HCT116 (cell line): Measurements from ENCODE around the gene CBFA2T2. TPM values are rescaled to one million over a fixed set of nuclear protein-coding genes. Genes with fewer than 3 reads are reported as not detected.

Experiments used
- ATAC-seq: fragments of 200-7000 bp; cut with Tn5 transposase; 2 replicates; pipeline ENCODE4 v1.9.1; 2020; ENCODE audit warnings: mild to moderate bottlenecking, moderate library complexity
- BruUV-seq: library from RNA; stranded (reverse); fragments of 400-500 nt; replicated peaks from 2 replicates; lab custom pipeline; 2021; lab: Mats Ljungman, UMichigan
- CTCF ChIA-PET: fragments of 300-600 bp; sonication (Branson Sonifier 250); formaldehyde crosslinking; loops from one replicate; lab custom pipeline; 2021; ENCODE audit warnings: antibody characterized with exemption; lab: Charles Lee
- POLR2A ChIA-PET: fragments of 300-600, 350-600 bp; sonication (Branson Sonifier 250); formaldehyde crosslinking; loops from one replicate; lab custom pipeline; 2021; ENCODE audit warnings: antibody characterized with exemption; lab: Charles Lee
- RAD21 ChIA-PET, 2 experiments: fragments of 300-600 bp; sonication (Branson Sonifier 250); formaldehyde crosslinking; loops; one replicate each; lab custom pipeline; 2023; ENCODE audit warnings: low total read pairs in 2 of 2; ENCODE audit not compliant: uncharacterized antibody in 2 of 2, unreplicated experiment in 2 of 2, low non-redundant PET in 1 of 2; lab: Charles Lee
- DNase-seq: peaks from one replicate; pipeline ENCODE4 v3.0.0-alpha.2; 2010; ENCODE audit warnings: low read depth, low spot score
- H2AFZ ChIP-seq: fragments of 200-600 bp; shearing (Covaris generic), sonication (generic); 2 replicates; pipeline ENCODE4 v1.6.1; 2017; ENCODE audit warnings: low read depth, mixed run types, mixed read lengths, antibody characterized with exemption, low read length; ENCODE audit not compliant: poor library complexity, severe bottlenecking
- H3K27ac ChIP-seq: 2 replicates; pipeline ENCODE4 v1.5.1; 2012; ENCODE audit warnings: low read depth, low read length
- H3K27me3 ChIP-seq: fragments of 200-600 bp; sonication (generic); 2 replicates; pipeline ENCODE4 v1.6.1; 2016; ENCODE audit warnings: mixed run types, low read length, mixed read lengths; ENCODE audit not compliant: insufficient read depth
- H3K36me3 ChIP-seq, 2 experiments: fragments of 200-500 bp in 1 of 2; fragments of 200-600 bp in 1 of 2; sonication (Bioruptor generic) in 1 of 2; sonication (generic) in 1 of 2; 2 replicates each; pipeline versions ENCODE4 v1.5.1 to v1.6.1; 2014 to 2016; ENCODE audit warnings: low read length in 2 of 2, inconsistent platforms in 1 of 2, mixed read lengths in 1 of 2, mixed run types in 1 of 2; ENCODE audit not compliant: insufficient read depth in 2 of 2, control insufficient read depth in 1 of 2
- H3K4me1 ChIP-seq, 2 experiments: fragments of 200-600 bp in 1 of 2; sonication (generic) in 1 of 2; 2 replicates each; pipeline versions ENCODE4 v1.5.1 to v1.6.1; 2012 to 2017; ENCODE audit warnings: low read length in 2 of 2, inconsistent platforms in 1 of 2, mild to moderate bottlenecking in 1 of 2, mixed read lengths in 1 of 2, mixed run types in 1 of 2, moderate library complexity in 1 of 2; ENCODE audit not compliant: insufficient read depth in 2 of 2, control insufficient read depth in 1 of 2
- H3K4me2 ChIP-seq: fragments of 200-600 bp; sonication (generic); 2 replicates; pipeline ENCODE4 v1.6.1; 2017; ENCODE audit warnings: mixed run types, low read length, mixed read lengths
- H3K4me3 ChIP-seq, 2 experiments: fragments of 200-600 bp in 1 of 2; sonication (generic) in 1 of 2; replicated peaks in 1 of 2; 2 replicates each; pipeline ENCODE4 v1.5.1; 2011 to 2016; ENCODE audit warnings: low read length in 2 of 2, control low read depth in 1 of 2, low read depth in 1 of 2, mild to moderate bottlenecking in 1 of 2, mixed read lengths in 1 of 2, mixed run types in 1 of 2
- H3K79me2 ChIP-seq: fragments of 200-600 bp; sonication (generic); 2 replicates; pipeline ENCODE4 v1.6.1; 2017; ENCODE audit warnings: mild to moderate bottlenecking, mixed run types, low read length, moderate library complexity, mixed read lengths; ENCODE audit not compliant: insufficient read depth
- H3K9ac ChIP-seq: fragments of 200-600 bp; sonication (generic); 2 replicates; pipeline ENCODE4 v1.6.1; 2016; ENCODE audit warnings: low read length, mixed read lengths
- H3K9me2 ChIP-seq: fragments of 200-600 bp; sonication (generic), shearing (Covaris generic); 2 replicates; pipeline ENCODE4 v1.6.1; 2017; ENCODE audit warnings: mixed run types, mild to moderate bottlenecking, moderate library complexity; ENCODE audit not compliant: insufficient read depth
- H3K9me3 ChIP-seq, 2 experiments: fragments of 200-500 bp in 1 of 2; fragments of 200-600 bp in 1 of 2; sonication (Bioruptor generic) in 1 of 2; sonication (generic) in 1 of 2; 2 replicates each; pipeline ENCODE4 v1.6.1; 2014 to 2017; ENCODE audit warnings: low read length in 2 of 2, mixed read lengths in 2 of 2, inconsistent platforms in 1 of 2, low read depth in 1 of 2, mild to moderate bottlenecking in 1 of 2, mixed run types in 1 of 2, moderate library complexity in 1 of 2; ENCODE audit not compliant: control insufficient read depth in 1 of 2, insufficient read depth in 1 of 2
- H4K20me1 ChIP-seq: fragments of 200-600 bp; sonication (generic), shearing (Covaris generic); 2 replicates; pipeline ENCODE4 v1.6.1; 2017; ENCODE audit warnings: mixed run types, mild to moderate bottlenecking, moderate library complexity; ENCODE audit not compliant: insufficient read depth
- ATF3 ChIP-seq: IDR thresholded peaks from 2 replicates; pipeline ENCODE4 v1.6.1; 2012
- CBX3 ChIP-seq: IDR thresholded peaks from 2 replicates; pipeline ENCODE4 v1.6.1; 2012; ENCODE audit warnings: low read depth
- CEBPB ChIP-seq: IDR thresholded peaks from 2 replicates; pipeline ENCODE4 v1.6.1; 2012; ENCODE audit warnings: low read depth
- ELF1 ChIP-seq: IDR thresholded peaks from 2 replicates; pipeline ENCODE4 v1.6.1; 2012; ENCODE audit warnings: low read depth, borderline replicate concordance
- EZH2 ChIP-seq: fragments of 200-600 bp; sonication (generic); IDR thresholded peaks from 2 replicates; pipeline ENCODE4 v1.6.1; 2017; ENCODE audit warnings: antibody characterized with exemption, mixed run types
- EZH2phosphoT487 ChIP-seq: fragments of 200-600 bp; IDR thresholded peaks from 2 replicates; pipeline ENCODE4 v1.6.1; 2018; ENCODE audit warnings: antibody characterized with exemption, borderline replicate concordance
- FOSL1 ChIP-seq: IDR thresholded peaks from 2 replicates; pipeline ENCODE4 v1.6.1; 2012; ENCODE audit warnings: low read depth
- JUND ChIP-seq: IDR thresholded peaks from 2 replicates; pipeline ENCODE4 v1.6.1; 2012
- MAX ChIP-seq: IDR thresholded peaks from 2 replicates; pipeline ENCODE4 v1.6.1; 2012
- POLR2A ChIP-seq: IDR thresholded peaks from 2 replicates; pipeline ENCODE4 v1.7.0; 2011; ENCODE audit warnings: borderline replicate concordance; ENCODE audit not compliant: insufficient read depth, insufficient read length; ENCODE audit errors: extremely low read depth
- POLR2AphosphoS5 ChIP-seq: IDR thresholded peaks from 2 replicates; pipeline ENCODE4 v1.6.1; 2011; ENCODE audit warnings: mild to moderate bottlenecking, low read depth, low read length, moderate library complexity
- RAD21 ChIP-seq: IDR thresholded peaks from 2 replicates; pipeline ENCODE4 v1.6.1; 2012; ENCODE audit warnings: low read depth, mild to moderate bottlenecking
- SIN3A ChIP-seq: IDR thresholded peaks from 2 replicates; pipeline ENCODE4 v1.6.1; 2012; ENCODE audit warnings: low read depth
- SP1 ChIP-seq: IDR thresholded peaks from 2 replicates; pipeline ENCODE4 v1.6.1; 2012; ENCODE audit warnings: low read depth
- SRF ChIP-seq: IDR thresholded peaks from 2 replicates; pipeline ENCODE4 v1.6.1; 2012; ENCODE audit warnings: low read depth
- TCF7L2 ChIP-seq: IDR thresholded peaks from 2 replicates; pipeline ENCODE4 v1.7.0; 2011; ENCODE audit warnings: borderline replicate concordance, inconsistent platforms; ENCODE audit not compliant: insufficient read depth, insufficient read length; ENCODE audit errors: extremely low read depth
- ZBTB33 ChIP-seq: IDR thresholded peaks from 2 replicates; pipeline ENCODE4 v1.6.1; 2011; ENCODE audit warnings: mild to moderate bottlenecking, low read length, moderate library complexity; ENCODE audit not compliant: insufficient replicate concordance; ENCODE audit errors: extremely low read depth
- intact Hi-C: fragments of 100-400 bp; cut with micrococcal nuclease; formaldehyde crosslinking; loops from 2 replicates; pipeline ENCODE4 v1.10.0; 2022
- total RNA-seq: library from RNA; stranded (reverse); gene quantifications from one replicate; pipeline ENCODE4 v1.2.1, GENCODE V29; 2021; ENCODE audit not compliant: unreplicated experiment
- TF ChIP-seq, protein P1 (sequence below), 3 experiments: fragments of 200-600 bp in 1 of 3; sonication (generic) in 1 of 3; IDR thresholded peaks in 2 of 3; conservative IDR thresholded peaks in 1 of 3; 2 replicates each; pipeline ENCODE4 v1.5.1; 2012 to 2017; ENCODE audit warnings: low read depth in 2 of 3, low read length in 2 of 3, antibody characterized with exemption in 1 of 3, borderline replicate concordance in 1 of 3, control low read depth in 1 of 3, mild to moderate bottlenecking in 1 of 3, mixed read lengths in 1 of 3, mixed run types in 1 of 3, moderate library complexity in 1 of 3; ENCODE audit not compliant: insufficient read depth in 1 of 3

The CBFA2T2 gene
- total RNA-seq, 1 experiment from 2014 or later, result 8.0 TPM

- TF ChIP-seq CBX3 (no peak), SIN3A (no peak), JUND (no peak), FOSL1 (no peak), ELF1 (no peak)
Measured at GRCh38 chr20:33681728-33682353, 191.9 kb downstream of the CBFA2T2 start (continued).

- TSS peak; percentile 57 for BruUV-seq
- Histone ChIP-seq H3K9me2 (no peaks in the 10 kb centered on the region), H3K9me3 (no peaks in the 10 kb centered on the region), H2AFZ (no peak overlapping the region), H3K9ac (peak overlapping the region; percentile 90), H3K4me2 (peak overlapping the region; percentile 97), H3K27ac (peak overlapping the region; percentile 83), H3K79me2 (peaks cover 32% of the 10 kb centered on the region), H3K27me3 (no peaks in the 10 kb centered on the region), H3K36me3 (no peaks in the 10 kb centered on the region), H3K4me1 (peaks cover 11 to 30% of the 10 kb centered on the region in 2 experiments), H3K4me3 (peak overlapping the region; percentile 82 to 83), H4K20me1 (no peaks in the 10 kb centered on the region)
- ChIA-PET RAD21 (no interaction called here), POLR2A (interaction anchor here (1.1 kb wide), 1 partner anchor 20 kb away, joined by 3 read pairs; no protein-coding TSS in a partner anchor), CTCF (no interaction called here)
- TF ChIP-seq EZH2 (no peak), EZH2phosphoT487 (no peak), ZBTB33 (no peak), MAX (no peak), SIN3A (no peak), SP1 (no peak), ATF3 (no peak), ELF1 (no peak), POLR2A (no peak), SRF (no peak), CEBPB (no peak), TCF7L2 (no peak), RAD21 (no peak), POLR2AphosphoS5 (no peak)
- TF ChIP-seq, protein P1, sequence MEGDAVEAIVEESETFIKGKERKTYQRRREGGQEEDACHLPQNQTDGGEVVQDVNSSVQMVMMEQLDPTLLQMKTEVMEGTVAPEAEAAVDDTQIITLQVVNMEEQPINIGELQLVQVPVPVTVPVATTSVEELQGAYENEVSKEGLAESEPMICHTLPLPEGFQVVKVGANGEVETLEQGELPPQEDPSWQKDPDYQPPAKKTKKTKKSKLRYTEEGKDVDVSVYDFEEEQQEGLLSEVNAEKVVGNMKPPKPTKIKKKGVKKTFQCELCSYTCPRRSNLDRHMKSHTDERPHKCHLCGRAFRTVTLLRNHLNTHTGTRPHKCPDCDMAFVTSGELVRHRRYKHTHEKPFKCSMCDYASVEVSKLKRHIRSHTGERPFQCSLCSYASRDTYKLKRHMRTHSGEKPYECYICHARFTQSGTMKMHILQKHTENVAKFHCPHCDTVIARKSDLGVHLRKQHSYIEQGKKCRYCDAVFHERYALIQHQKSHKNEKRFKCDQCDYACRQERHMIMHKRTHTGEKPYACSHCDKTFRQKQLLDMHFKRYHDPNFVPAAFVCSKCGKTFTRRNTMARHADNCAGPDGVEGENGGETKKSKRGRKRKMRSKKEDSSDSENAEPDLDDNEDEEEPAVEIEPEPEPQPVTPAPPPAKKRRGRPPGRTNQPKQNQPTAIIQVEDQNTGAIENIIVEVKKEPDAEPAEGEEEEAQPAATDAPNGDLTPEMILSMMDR (IDR thresholded peaks at IDR 0.05 in 2 of 3, conservative IDR thresholded peaks at IDR 0.05 in 1 of 3; ENCODE audit: borderline replicate concordance in 1 of 3, insufficient read depth in 1 of 3, low read depth in 2 of 3, low read length in 2 of 3), result no peak
- intact Hi-C loops, result no loop called here
- ATAC-seq (no peak), DNase-seq (no peak)
Measured at GRCh38 chr20:33684533-33685327, 194.8 kb downstream of the CBFA2T2 start.
